ENCODE measurements around the gene PIK3C2B.

The PIK3C2B gene

GRCh38 chr1:204516180-204516879 is 21.7 kb upstream of the PIK3C2B start, which contains the start of gene MDM4:
TSS of gene MDM4 (plus strand) at chr1:204516406. CDS start at chr1:204525519, 9,113 bp downstream.
- peaks cover 9% of the 10 kb centered on the region for H3K36me3 Mint-ChIP-seq (ENCODE audit: low read depth)
- no peak within 1 kb of the TSS for H3K27ac Mint-ChIP-seq
- H3K27me3 Mint-ChIP-seq = no peaks in the 10 kb centered on the region
- peak; percentile 95 for DNase-seq
- H3K4me1 Mint-ChIP-seq (ENCODE audit: low read depth) = peaks cover 61% of the 10 kb centered on the region
- no peak within 1 kb of the TSS for H3K4me3 Mint-ChIP-seq
- no peaks in the 10 kb centered on the region for H3K9me3 Mint-ChIP-seq

- Mint-ChIP-seq H3K9me3 (no peaks in the 10 kb centered on the region), H3K4me1 (ENCODE audit: low read depth) (peaks cover 49% of the 10 kb centered on the region), H3K27ac (peak overlapping the region; percentile 7), H3K27me3 (no peaks in the 10 kb centered on the region), H3K36me3 (ENCODE audit: low read depth) (no peaks in the 10 kb centered on the region), H3K4me3 (peak overlapping the region; percentile 8)
- DNase-seq = no peak
These were observed 20.2 kb upstream of the PIK3C2B start for GRCh38 chr1:204514828-204515227.

GRCh38 chr1:204513117-204513716 is 18.6 kb upstream of the PIK3C2B start:
- Mint-ChIP-seq H3K4me1 (ENCODE audit: low read depth) (peaks cover 35% of the 10 kb centered on the region), H3K36me3 (ENCODE audit: low read depth) (no peaks in the 10 kb centered on the region), H3K9me3 (no peaks in the 10 kb centered on the region), H3K27me3 (no peaks in the 10 kb centered on the region), H3K4me3 (peak overlapping the region; percentile 75), H3K27ac (peak overlapping the region; percentile 97)
- DNase-seq = peak; percentile 67

- no peaks in the 10 kb centered on the region for H3K27me3 Mint-ChIP-seq
- H3K9me3 Mint-ChIP-seq = no peaks in the 10 kb centered on the region
- no peak overlapping the region for H3K27ac Mint-ChIP-seq
- peaks cover 40% of the 10 kb centered on the region for H3K4me1 Mint-ChIP-seq (ENCODE audit: low read depth)
- H3K4me3 Mint-ChIP-seq = no peak overlapping the region
- no peak for DNase-seq
- peaks cover 5% of the 10 kb centered on the region for H3K36me3 Mint-ChIP-seq (ENCODE audit: low read depth)
These were observed 16.8 kb upstream of the PIK3C2B start for GRCh38 chr1:204511366-204511765.

- no peaks in the 10 kb centered on the region for H3K27me3 Mint-ChIP-seq
- peaks cover 38% of the 10 kb centered on the region for H3K4me1 Mint-ChIP-seq (ENCODE audit: low read depth)
- no peak overlapping the region for H3K4me3 Mint-ChIP-seq
- H3K36me3 Mint-ChIP-seq (ENCODE audit: low read depth) = peaks cover 5% of the 10 kb centered on the region
- no peak overlapping the region for H3K27ac Mint-ChIP-seq
- no peak for DNase-seq
- H3K9me3 Mint-ChIP-seq = no peaks in the 10 kb centered on the region
These were observed 14.6 kb upstream of the PIK3C2B start for GRCh38 chr1:204509186-204509635.

- Mint-ChIP-seq H3K4me1 (ENCODE audit: low read depth) (peaks cover 33% of the 10 kb centered on the region), H3K27ac (peak overlapping the region; percentile 98), H3K4me3 (peak overlapping the region; percentile 87), H3K27me3 (no peaks in the 10 kb centered on the region), H3K36me3 (ENCODE audit: low read depth) (peaks cover 5% of the 10 kb centered on the region), H3K9me3 (no peaks in the 10 kb centered on the region)
- peak; percentile 59 for DNase-seq
These were observed 12.9 kb upstream of the PIK3C2B start for GRCh38 chr1:204507317-204508105.

- peak; percentile 91 for DNase-seq
- Mint-ChIP-seq H3K9me3 (no peaks in the 10 kb centered on the region), H3K27ac (peak overlapping the region; percentile 98), H3K36me3 (ENCODE audit: low read depth) (peaks cover 5% of the 10 kb centered on the region), H3K4me3 (peak overlapping the region; percentile 87), H3K27me3 (no peaks in the 10 kb centered on the region), H3K4me1 (ENCODE audit: low read depth) (peaks cover 33% of the 10 kb centered on the region)
These were observed 12.3 kb upstream of the PIK3C2B start for GRCh38 chr1:204506969-204507316.

- peak overlapping the region; percentile 87 for H3K4me3 Mint-ChIP-seq
- no peaks in the 10 kb centered on the region for H3K27me3 Mint-ChIP-seq
- H3K27ac Mint-ChIP-seq = peak overlapping the region; percentile 98
- DNase-seq = peak; percentile 76
- peaks cover 32% of the 10 kb centered on the region for H3K4me1 Mint-ChIP-seq (ENCODE audit: low read depth)
- peaks cover 5% of the 10 kb centered on the region for H3K36me3 Mint-ChIP-seq (ENCODE audit: low read depth)
- H3K9me3 Mint-ChIP-seq = no peaks in the 10 kb centered on the region
These were observed 11.8 kb upstream of the PIK3C2B start for GRCh38 chr1:204506201-204506968.

- H3K27me3 Mint-ChIP-seq = no peaks in the 10 kb centered on the region
- H3K9me3 Mint-ChIP-seq = no peaks in the 10 kb centered on the region
- peak overlapping the region; percentile 98 for H3K27ac Mint-ChIP-seq
- H3K4me1 Mint-ChIP-seq (ENCODE audit: low read depth) = peaks cover 30% of the 10 kb centered on the region
- no peak for DNase-seq
- H3K36me3 Mint-ChIP-seq (ENCODE audit: low read depth) = peaks cover 5% of the 10 kb centered on the region
- peak overlapping the region; percentile 87 for H3K4me3 Mint-ChIP-seq
These were observed 11.1 kb upstream of the PIK3C2B start for GRCh38 chr1:204505674-204506200.

- Mint-ChIP-seq H3K4me1 (ENCODE audit: low read depth) (peaks cover 30% of the 10 kb centered on the region), H3K36me3 (ENCODE audit: low read depth) (peaks cover 5% of the 10 kb centered on the region)
These were observed 9.4 kb upstream of the PIK3C2B start for GRCh38 chr1:204503913-204504519.

GRCh38 chr1:204503122-204503912 is 8.7 kb upstream of the PIK3C2B start:
- no peaks in the 10 kb centered on the region for H3K27me3 Mint-ChIP-seq
- no peaks in the 10 kb centered on the region for H3K9me3 Mint-ChIP-seq
- no peak overlapping the region for H3K4me3 Mint-ChIP-seq
- peaks cover 28% of the 10 kb centered on the region for H3K4me1 Mint-ChIP-seq (ENCODE audit: low read depth)
- peaks cover 5% of the 10 kb centered on the region for H3K36me3 Mint-ChIP-seq (ENCODE audit: low read depth)
- no peak overlapping the region for H3K27ac Mint-ChIP-seq
- no peak for DNase-seq

More at GRCh38 chr1:204503913-204504519, 9.4 kb upstream of the PIK3C2B start:
- no peak overlapping the region for H3K27ac Mint-ChIP-seq
- no peaks in the 10 kb centered on the region for H3K9me3 Mint-ChIP-seq
- no peak overlapping the region for H3K4me3 Mint-ChIP-seq
- no peaks in the 10 kb centered on the region for H3K27me3 Mint-ChIP-seq
- no peak for DNase-seq

- no peak overlapping the region for H3K27ac Mint-ChIP-seq
- no peak for DNase-seq
These were observed 7.6 kb upstream of the PIK3C2B start for GRCh38 chr1:204502241-204502640.

More at GRCh38 chr1:204502241-204502640, 7.6 kb upstream of the PIK3C2B start:
- peaks cover 4% of the 10 kb centered on the region for H3K36me3 Mint-ChIP-seq (ENCODE audit: low read depth)
- no peaks in the 10 kb centered on the region for H3K27me3 Mint-ChIP-seq
- peaks cover 21% of the 10 kb centered on the region for H3K4me1 Mint-ChIP-seq (ENCODE audit: low read depth)
- H3K9me3 Mint-ChIP-seq = no peaks in the 10 kb centered on the region
- no peak overlapping the region for H3K4me3 Mint-ChIP-seq
